Keratinocyte (primary cell): ENCODE results near the gene E2F3. TPM values are rescaled to one million over a fixed set of nuclear protein-coding genes. Genes with fewer than 3 reads are reported as not detected.
"Not testable (repeated sequence)": the region's sequence is repeated elsewhere in the genome, so short reads cannot be mapped to it uniquely, and the experiment has no call there.

ENCODE experiments used
- DNase-seq: peaks from one replicate; pipeline ENCODE4 v3.0.0-alpha.2; 2011; ENCODE audit warnings: low read depth, missing footprints, low spot score
- FAIRE-seq: peaks from 2 replicates; lab custom pipeline; 2011; peaks lifted over from hg19 to GRCh38; lab: Jason Lieb, UNC
- H2AFZ ChIP-seq: 2 replicates; pipeline ENCODE4 v1.6.0; 2012; ENCODE audit warnings: low read length, control low read depth, inconsistent platforms; ENCODE audit not compliant: control insufficient read depth
- H3K27ac ChIP-seq: 2 replicates; pipeline ENCODE4 v1.5.1; 2011; ENCODE audit warnings: low read length; ENCODE audit not compliant: control insufficient read depth, insufficient read depth
- H3K27me3 ChIP-seq: 3 replicates; pipeline ENCODE4 v1.6.0; 2011; ENCODE audit warnings: low read length; ENCODE audit not compliant: control insufficient read depth, insufficient read depth; ENCODE audit errors: extremely low read depth
- H3K36me3 ChIP-seq, 2 experiments: 2 replicates in 1 of 2; 3 replicates in 1 of 2; pipeline ENCODE4 v1.5.1; 2011; ENCODE audit warnings: low read length in 2 of 2, mild to moderate bottlenecking in 1 of 2; ENCODE audit not compliant: control insufficient read depth in 2 of 2, insufficient read depth in 2 of 2; ENCODE audit errors: extremely low read depth in 1 of 2
- H3K4me1 ChIP-seq: 3 replicates; pipeline ENCODE4 v1.5.1; 2011; ENCODE audit warnings: low read length; ENCODE audit not compliant: control insufficient read depth, insufficient read depth; ENCODE audit errors: extremely low read depth
- H3K4me2 ChIP-seq: 3 replicates; pipeline ENCODE4 v1.6.0; 2011; ENCODE audit warnings: low read depth, low read length; ENCODE audit not compliant: control insufficient read depth, insufficient read depth; ENCODE audit errors: extremely low read depth
- H3K4me3 ChIP-seq, 3 experiments: fragments of 200-600 bp in 1 of 3; sonication (generic) in 1 of 3; 2 replicates in 2 of 3; 3 replicates in 1 of 3; pipeline ENCODE4 v1.5.1; 2011 to 2016; ENCODE audit warnings: low read length in 3 of 3, mild to moderate bottlenecking in 3 of 3, control low read depth in 2 of 3, inconsistent platforms in 1 of 3, low read depth in 1 of 3, mixed read lengths in 1 of 3, mixed run types in 1 of 3, moderate library complexity in 1 of 3; ENCODE audit not compliant: control insufficient read depth in 2 of 3, insufficient read depth in 2 of 3; ENCODE audit errors: extremely low read depth in 1 of 3
- H3K79me2 ChIP-seq: 2 replicates; pipeline ENCODE4 v1.6.0; 2012; ENCODE audit warnings: low read length; ENCODE audit not compliant: control insufficient read depth, insufficient read depth
- H3K9ac ChIP-seq: 3 replicates; pipeline ENCODE4 v1.6.0; 2011; ENCODE audit warnings: low read length; ENCODE audit not compliant: control insufficient read depth, insufficient read depth; ENCODE audit errors: extremely low read depth
- H3K9me1 ChIP-seq: 3 replicates; pipeline ENCODE4 v1.6.0; 2011; ENCODE audit warnings: low read length; ENCODE audit not compliant: control insufficient read depth, insufficient read depth; ENCODE audit errors: extremely low read depth
- H3K9me3 ChIP-seq: 2 replicates; pipeline ENCODE4 v1.5.1; 2012; ENCODE audit warnings: low read depth, low read length; ENCODE audit not compliant: control insufficient read depth
- H4K20me1 ChIP-seq: 3 replicates; pipeline ENCODE4 v1.6.0; 2011; ENCODE audit warnings: low read length; ENCODE audit not compliant: control insufficient read depth, insufficient read depth; ENCODE audit errors: extremely low read depth
- EZH2 ChIP-seq: IDR thresholded peaks from one replicate; pipeline ENCODE4 v1.6.1; 2012; ENCODE audit warnings: inconsistent platforms, mild to moderate bottlenecking, low read length, moderate library complexity
- dilution Hi-C: fragments of 300-500 bp; cut with MboI; formaldehyde crosslinking; loops from one replicate; pipeline ENCODE4 v1.7.0; 2020; ENCODE audit warnings: low sequenced_read_pairs; ENCODE audit not compliant: extremely low pct_ligation_motif_present
- polyA plus RNA-seq, 5 experiments: library from polyadenylated mRNA; depleted of rRNA in 3 of 5; stranded (reverse) in 3 of 5; stranded (forward) in 1 of 5; unstranded in 1 of 5; fragments of >200 nt; gene quantifications; 1 replicate in 1 of 5; 2 replicates in 3 of 5; 3 replicates in 1 of 5; pipeline versions ENCODE4 v1.2.1 to v1.2.3, GENCODE V29; 2011 to 2012; ENCODE audit warnings: missing spikeins in 2 of 5, low read depth in 1 of 5, low replicate concordance in 1 of 5
- TF ChIP-seq, protein P1 (sequence below), 3 experiments: IDR thresholded peaks in 1 of 3; conservative IDR thresholded peaks in 1 of 3; optimal IDR thresholded peaks in 1 of 3; 2 replicates in 2 of 3; 3 replicates in 1 of 3; pipeline versions ENCODE3 to v1.5.1; 2011; ENCODE audit warnings: low read length in 3 of 3, mild to moderate bottlenecking in 3 of 3, moderate library complexity in 2 of 3, control low read depth in 1 of 3, inconsistent platforms in 1 of 3; ENCODE audit not compliant: insufficient read depth in 2 of 3; ENCODE audit errors: extremely low read depth in 1 of 3

The E2F3 gene
- polyA plus RNA-seq, 1 donor (not counting 4 experiments of a cell fraction or from before 2014, with no cell fraction given): 14.6 TPM

DNA sequence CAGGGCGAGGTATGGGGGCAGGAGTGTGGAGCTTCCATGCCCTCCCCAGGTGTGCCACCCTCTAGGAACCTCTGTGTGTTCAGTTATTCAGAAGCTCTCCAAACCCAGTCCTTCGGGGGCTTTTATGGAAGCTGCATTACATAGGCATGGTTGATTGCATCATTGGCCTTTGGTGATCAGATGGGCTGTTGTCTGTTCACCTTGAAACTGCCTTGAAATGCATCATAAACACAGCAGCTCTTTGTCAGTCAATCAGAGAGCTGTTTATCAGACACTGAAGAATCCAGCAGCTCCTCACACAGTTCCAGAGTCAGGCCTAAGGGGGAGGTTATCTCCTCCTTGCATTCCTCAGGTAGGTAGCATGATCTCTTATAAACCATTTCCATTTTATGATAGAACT, 62.4 kb downstream of the E2F3 start:
- no peak overlapping the region for H3K27ac ChIP-seq
- no peak overlapping the region for H3K4me3 ChIP-seq
- H2AFZ ChIP-seq: no peak overlapping the region
- no peak for DNase-seq
- H4K20me1 ChIP-seq: no peaks in the 10 kb centered on the region
- TF ChIP-seq, protein P1, sequence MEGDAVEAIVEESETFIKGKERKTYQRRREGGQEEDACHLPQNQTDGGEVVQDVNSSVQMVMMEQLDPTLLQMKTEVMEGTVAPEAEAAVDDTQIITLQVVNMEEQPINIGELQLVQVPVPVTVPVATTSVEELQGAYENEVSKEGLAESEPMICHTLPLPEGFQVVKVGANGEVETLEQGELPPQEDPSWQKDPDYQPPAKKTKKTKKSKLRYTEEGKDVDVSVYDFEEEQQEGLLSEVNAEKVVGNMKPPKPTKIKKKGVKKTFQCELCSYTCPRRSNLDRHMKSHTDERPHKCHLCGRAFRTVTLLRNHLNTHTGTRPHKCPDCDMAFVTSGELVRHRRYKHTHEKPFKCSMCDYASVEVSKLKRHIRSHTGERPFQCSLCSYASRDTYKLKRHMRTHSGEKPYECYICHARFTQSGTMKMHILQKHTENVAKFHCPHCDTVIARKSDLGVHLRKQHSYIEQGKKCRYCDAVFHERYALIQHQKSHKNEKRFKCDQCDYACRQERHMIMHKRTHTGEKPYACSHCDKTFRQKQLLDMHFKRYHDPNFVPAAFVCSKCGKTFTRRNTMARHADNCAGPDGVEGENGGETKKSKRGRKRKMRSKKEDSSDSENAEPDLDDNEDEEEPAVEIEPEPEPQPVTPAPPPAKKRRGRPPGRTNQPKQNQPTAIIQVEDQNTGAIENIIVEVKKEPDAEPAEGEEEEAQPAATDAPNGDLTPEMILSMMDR (optimal IDR thresholded peaks at IDR 0.05 in 1 of 3, IDR thresholded peaks at IDR 0.05 in 1 of 3, conservative IDR thresholded peaks at IDR 0.05 in 1 of 3; ENCODE audit: extremely low read depth in 1 of 3, insufficient read depth in 2 of 3, low read length in 3 of 3): no peak
- no peak for TF ChIP-seq EZH2
- peaks cover 0 to 4% of the 10 kb centered on the region in 2 experiments for H3K36me3 ChIP-seq
- H3K4me1 ChIP-seq: peaks cover 16% of the 10 kb centered on the region
- no peak overlapping the region for H3K9ac ChIP-seq
- H3K27me3 ChIP-seq: no peaks in the 10 kb centered on the region
- H3K4me2 ChIP-seq: peak overlapping the region; percentile 7
- no peaks in the 10 kb centered on the region for H3K9me3 ChIP-seq
- no peaks in the 10 kb centered on the region for H3K9me1 ChIP-seq
- no peak for FAIRE-seq
- dilution Hi-C loops: no loop called here
- H3K79me2 ChIP-seq: peaks cover 74% of the 10 kb centered on the region

DNA sequence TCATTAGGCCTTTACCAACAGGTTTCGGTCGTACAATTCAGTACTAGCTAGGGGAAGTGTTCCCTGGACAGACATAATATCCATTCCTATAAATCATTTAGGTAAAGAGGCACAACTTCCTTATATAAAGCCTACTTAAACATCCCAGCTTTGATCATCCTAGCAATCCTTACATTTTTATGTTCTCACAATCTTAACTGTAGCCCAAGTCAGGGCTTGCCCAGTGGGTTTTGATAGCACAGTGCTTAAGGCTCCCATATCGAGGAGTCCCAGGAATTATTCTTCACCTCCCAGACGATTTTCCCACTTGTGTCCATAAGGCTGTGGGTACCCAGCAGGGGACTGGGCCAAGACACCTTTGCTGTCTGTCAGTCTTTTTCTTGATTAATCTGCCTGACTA, 63.2 kb downstream of the E2F3 start:
- H4K20me1 ChIP-seq: no peaks in the 10 kb centered on the region
- no peak for FAIRE-seq
- no peak overlapping the region for H2AFZ ChIP-seq
- no peak overlapping the region for H3K27ac ChIP-seq
- no peaks in the 10 kb centered on the region for H3K27me3 ChIP-seq
- H3K4me3 ChIP-seq: no peak overlapping the region
- peaks cover 16% of the 10 kb centered on the region for H3K4me1 ChIP-seq
- peaks cover 78% of the 10 kb centered on the region for H3K79me2 ChIP-seq
- no peaks in the 10 kb centered on the region for H3K9me3 ChIP-seq
- peak overlapping the region; percentile 57 for H3K4me2 ChIP-seq
- H3K36me3 ChIP-seq: peaks cover 2% of the 10 kb centered on the region in 2 experiments
- no peak for DNase-seq
- peak overlapping the region; percentile 18 for H3K9ac ChIP-seq
- dilution Hi-C loops: no loop called here
- H3K9me1 ChIP-seq: no peaks in the 10 kb centered on the region
- TF ChIP-seq, protein P1 (optimal IDR thresholded peaks at IDR 0.05 in 1 of 3, IDR thresholded peaks at IDR 0.05 in 1 of 3, conservative IDR thresholded peaks at IDR 0.05 in 1 of 3; ENCODE audit: extremely low read depth in 1 of 3, insufficient read depth in 2 of 3, low read length in 3 of 3): no peak
- no peak for TF ChIP-seq EZH2

DNA sequence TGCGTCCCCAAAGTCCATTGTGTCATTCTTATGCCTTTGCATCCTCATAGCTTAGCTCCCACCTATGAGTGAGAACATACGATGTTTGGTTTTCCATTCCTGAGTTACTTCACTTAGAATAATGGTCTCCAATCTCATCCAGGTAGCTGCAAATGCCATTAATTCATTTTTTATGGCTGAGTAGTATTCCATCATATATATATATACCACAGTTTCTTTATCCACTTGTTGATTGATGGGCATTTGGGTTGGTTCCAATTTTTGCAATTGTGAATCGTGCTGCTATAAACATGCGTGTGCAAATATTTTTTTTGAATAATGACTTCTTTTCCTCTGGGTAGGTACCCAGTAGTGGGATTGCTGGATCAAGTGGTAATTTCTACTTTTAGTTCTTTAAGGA, 63.9 kb downstream of the E2F3 start:
- FAIRE-seq, H3K27ac ChIP-seq, H3K9ac ChIP-seq, H3K9me1 ChIP-seq, H3K4me3 ChIP-seq, H4K20me1 ChIP-seq, H3K27me3 ChIP-seq, dilution Hi-C loops, H2AFZ ChIP-seq, H3K36me3 ChIP-seq, DNase-seq, H3K4me2 ChIP-seq, H3K9me3 ChIP-seq: not testable (repeated sequence)
- H3K4me1 ChIP-seq: peaks cover 16% of the 10 kb centered on the region
- peaks cover 78% of the 10 kb centered on the region for H3K79me2 ChIP-seq
